GM19395 (cell line): ENCODE results near the gene ANTXR2.
"Not testable (repeated sequence)": the region's sequence is repeated elsewhere in the genome, so short reads cannot be mapped to it uniquely, and the experiment has no call there.

ENCODE experiments used
- ATAC-seq: cut with Tn5 transposase; IDR thresholded peaks from one replicate; pipeline ENCODE4 v1.9.1; 2021; ENCODE audit warnings: mild to moderate bottlenecking, moderate library complexity; ENCODE audit not compliant: unreplicated experiment

ANTXR2 gene

DNA sequence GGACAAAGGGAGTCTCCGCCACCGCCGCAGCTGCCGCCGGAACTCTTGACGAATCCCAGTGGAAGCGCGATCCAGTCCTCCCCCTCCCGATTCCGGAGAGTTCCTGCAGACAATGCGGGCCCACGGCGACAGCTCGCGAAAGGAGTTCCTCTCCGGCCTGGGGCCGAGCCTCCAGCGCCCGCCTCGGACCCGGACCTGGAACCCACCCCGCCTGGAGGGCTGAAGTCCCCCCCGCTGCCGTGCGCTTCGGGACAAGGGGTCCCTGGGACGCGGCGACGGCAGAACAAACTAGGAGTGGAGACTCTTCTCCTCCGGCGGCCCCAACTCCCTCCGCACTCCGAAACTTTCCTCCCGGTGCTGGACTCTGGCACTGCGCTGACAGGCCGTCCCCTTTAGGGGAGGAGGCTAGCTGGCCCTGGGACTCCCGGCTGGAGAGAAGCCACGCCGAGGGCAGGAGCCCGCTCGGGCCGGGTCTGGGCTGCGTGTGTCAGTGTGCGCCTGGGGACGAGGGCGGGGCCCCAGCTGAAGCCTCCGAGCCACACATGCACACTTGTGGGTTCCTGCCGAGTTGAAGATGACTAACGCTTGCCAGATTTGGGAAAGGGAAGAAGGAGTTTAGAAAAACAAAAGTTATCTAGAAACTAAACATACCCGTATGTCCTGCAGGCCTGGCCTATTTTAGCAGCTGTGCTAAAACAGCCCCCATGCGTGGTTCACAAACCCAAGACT is at the start of gene ANTXR2:
Gene ANTXR2 (minus strand): TSS at position 486 of the 729 bp plus-strand sequence. CDS start 669 bp downstream, outside the sequence.
- peak; percentile 66 for ATAC-seq

- ATAC-seq = not testable (repeated sequence)
Observed at GRCh38 chr4:80121815-80122214, 48.8 kb upstream of the ANTXR2 start.

DNA sequence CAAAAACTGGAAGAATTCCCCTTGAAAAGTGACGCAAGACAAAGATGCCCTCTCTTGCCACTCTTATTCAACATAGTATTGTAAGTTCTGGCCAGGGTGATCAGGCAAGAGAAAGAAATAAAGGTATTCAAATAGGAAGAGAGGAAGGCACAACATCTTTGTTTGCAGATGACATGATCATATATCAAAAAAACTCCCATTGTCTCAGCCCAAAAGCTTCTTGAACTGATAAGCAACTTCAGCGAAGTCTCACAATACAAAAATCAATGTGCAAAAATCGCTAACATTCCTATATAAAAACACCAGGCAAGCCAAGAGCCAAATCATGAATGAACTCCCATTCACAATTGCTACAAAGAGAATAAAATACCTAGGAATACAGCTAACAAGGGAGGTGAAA is 46.6 kb upstream of the ANTXR2 start:
- ATAC-seq = not testable (repeated sequence)

- ATAC-seq = no peak
Observed at GRCh38 chr4:80116516-80116915, 43.5 kb upstream of the ANTXR2 start.

DNA sequence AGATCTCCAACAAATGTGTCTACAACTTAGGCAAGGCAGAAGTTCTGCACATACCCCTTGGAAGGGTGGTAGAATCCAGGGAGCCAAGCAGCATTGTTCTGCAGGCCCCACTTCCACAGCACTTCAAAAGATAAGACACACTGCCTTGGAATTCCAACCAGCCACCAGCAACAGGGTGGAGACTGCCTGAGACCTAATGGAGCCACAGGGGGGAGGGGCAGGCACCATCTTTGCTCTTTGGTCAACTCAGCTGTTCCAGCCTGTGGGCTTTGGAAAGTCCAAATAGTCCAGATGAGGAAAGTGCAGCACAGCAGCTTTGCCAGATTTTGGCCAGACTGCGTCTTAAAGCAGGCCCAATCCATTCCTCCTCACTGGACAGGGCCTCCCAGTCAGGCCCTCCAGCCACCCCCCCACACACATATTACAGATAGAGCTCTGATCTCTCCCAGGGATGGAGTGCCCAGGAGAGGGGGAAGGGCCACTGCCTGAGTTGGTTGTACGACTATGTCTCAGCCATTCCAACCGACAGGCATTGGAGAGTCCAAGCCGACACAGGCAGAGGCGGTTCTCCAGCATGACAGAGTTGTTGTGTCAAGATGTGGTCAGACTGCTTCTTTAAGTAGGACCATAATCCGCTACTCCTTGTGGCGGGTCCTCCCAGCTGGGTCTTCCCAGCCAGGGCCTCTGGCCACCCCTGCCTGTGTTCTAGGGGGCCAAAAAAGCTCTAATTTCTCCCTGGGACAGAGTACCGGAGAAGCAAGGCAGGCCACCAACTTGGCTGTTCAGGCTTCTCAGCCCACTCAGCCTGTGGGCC is 42.5 kb upstream of the ANTXR2 start:
- no peak for ATAC-seq

- ATAC-seq = no peak
Observed at GRCh38 chr4:80114732-80115265, 41.8 kb upstream of the ANTXR2 start.

DNA sequence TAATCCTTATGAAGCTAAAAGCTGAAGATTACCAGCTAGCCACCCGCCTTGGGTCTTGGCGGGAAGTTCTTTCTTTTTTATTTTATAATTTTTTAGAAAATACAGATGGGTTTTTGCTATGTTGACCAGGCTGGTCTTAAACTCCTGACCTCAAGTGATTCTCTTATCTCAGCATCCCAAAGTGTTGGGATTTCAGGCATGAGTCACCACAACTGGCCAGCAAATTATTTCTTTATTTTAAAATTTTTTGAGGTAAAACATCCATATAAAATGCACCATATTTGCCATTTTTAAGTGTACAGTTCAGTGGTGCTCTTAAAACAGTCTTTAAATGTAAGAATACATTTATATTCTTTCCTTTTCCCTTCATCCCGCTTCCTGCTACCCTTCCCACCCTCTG is 40.6 kb upstream of the ANTXR2 start:
- ATAC-seq = no peak

DNA sequence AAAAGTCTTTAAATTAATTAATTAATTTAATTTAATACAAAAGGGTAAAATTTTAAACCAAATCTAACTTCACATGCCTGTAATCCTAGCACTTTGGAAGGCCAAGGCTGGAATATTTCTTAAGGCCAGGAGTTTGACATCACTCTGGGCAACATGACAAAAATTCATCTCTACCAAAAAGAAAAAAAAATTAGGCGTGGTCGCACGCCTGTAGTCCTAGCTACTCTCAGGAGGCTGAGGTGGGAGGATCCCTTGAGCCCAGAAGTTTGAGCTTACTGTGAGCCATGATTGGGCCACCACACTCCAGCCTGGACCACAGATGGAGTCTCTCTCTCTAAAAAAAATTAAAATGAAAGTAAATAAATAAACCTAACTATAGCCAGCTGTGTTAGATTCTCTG is 39.2 kb upstream of the ANTXR2 start:
- no peak for ATAC-seq

- no peak for ATAC-seq
Observed at GRCh38 chr4:80111276-80111675, 38.2 kb upstream of the ANTXR2 start.

DNA sequence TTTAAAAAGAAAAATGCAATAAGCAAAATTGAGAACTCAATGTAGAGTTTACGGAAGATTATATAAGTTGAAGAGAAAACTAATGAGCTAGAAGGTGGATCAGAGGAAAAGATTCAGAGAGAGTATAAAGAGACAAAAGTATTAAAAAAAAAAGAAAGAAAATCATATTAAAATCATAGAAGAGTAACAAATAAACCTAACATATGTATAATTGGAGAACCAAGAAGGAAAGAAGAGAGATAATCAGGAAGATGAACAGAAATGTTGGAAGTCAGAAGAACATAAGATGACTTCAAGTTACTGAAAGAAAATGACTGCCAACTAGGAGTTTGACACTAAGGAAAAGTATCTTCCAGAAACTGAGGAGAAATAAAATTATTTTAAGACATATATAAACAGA is 34.3 kb upstream of the ANTXR2 start:
- ATAC-seq = no peak

- ATAC-seq = no peak
Observed at GRCh38 chr4:80104927-80105326, 31.9 kb upstream of the ANTXR2 start.

- no peak for ATAC-seq
Observed at GRCh38 chr4:80103629-80104028, 30.6 kb upstream of the ANTXR2 start.

DNA sequence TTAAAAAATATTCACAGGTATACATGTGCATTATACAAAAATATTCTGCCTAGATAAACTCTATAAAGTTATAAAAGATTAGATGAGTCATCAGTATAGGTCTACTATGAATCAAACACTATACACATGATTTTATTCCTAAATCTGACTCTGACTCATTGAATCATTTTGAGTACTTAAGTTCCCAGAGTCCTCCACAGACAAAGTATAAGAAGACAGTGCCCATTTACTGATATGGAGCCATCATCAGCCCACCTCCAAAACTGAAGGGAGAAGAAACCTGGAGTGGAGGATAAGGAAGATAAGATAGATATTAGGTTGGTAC is 28.7 kb upstream of the ANTXR2 start:
- no peak for ATAC-seq

GRCh38 chr4:80101071-80101791 is 28.2 kb upstream of the ANTXR2 start:
- no peak for ATAC-seq

DNA sequence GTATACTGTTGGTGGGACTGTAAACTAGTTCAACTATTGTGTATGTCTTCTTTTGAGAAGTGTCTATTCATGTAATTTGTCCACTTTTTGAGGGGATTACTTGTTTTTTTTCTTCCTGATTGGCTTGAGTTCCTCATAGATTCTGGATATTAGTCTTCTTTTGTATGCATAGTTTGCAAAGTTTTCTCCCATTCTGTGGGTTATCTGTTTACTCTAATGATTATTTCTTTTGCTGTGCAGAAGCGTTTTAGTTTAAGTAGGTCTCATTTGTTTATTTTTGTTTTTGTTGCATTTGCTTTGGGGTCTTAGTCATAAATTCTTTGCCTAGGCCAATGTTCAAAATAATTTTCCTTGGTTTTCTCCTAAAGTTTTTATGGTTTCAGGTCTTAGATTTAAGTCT is 26.6 kb upstream of the ANTXR2 start:
- ATAC-seq = no peak

- no peak for ATAC-seq
Observed at GRCh38 chr4:80098635-80099034, 25.6 kb upstream of the ANTXR2 start.

DNA sequence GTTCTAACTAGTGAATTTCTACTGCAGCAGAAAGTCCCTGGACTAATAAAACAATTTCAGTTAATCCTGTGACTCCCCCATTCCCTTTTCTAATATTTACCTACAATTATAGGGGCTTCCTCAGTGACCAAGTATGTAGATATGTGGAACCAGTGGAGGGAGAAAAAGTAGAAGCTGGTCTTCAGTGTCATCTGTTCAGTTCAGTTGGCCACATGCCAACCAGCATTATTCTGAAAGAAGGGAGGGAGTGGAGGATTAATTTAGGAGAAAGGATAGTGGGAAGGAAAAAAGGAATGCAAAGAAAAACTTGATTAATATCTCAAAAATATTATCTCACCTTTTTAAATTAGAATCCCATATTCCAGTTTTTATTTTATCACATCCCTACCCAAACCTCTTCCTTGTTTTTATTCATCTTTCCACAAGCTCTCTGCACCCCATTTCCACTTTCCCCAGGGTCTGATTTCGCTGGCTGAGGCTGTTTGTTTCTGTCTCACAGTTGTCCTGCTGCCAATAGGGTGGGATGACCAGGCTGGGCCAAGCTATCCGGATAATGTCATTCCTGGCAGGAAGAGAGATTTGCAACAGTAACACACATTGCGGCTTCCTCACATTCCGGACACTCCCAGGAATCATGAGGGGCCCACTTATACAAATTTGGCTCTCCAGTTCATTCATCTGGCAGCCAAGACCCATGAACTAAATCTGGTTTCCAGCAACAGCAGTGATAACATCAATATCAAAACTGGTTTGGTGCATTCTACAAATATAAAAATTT is 24.6 kb upstream of the ANTXR2 start:
- no peak for ATAC-seq

DNA sequence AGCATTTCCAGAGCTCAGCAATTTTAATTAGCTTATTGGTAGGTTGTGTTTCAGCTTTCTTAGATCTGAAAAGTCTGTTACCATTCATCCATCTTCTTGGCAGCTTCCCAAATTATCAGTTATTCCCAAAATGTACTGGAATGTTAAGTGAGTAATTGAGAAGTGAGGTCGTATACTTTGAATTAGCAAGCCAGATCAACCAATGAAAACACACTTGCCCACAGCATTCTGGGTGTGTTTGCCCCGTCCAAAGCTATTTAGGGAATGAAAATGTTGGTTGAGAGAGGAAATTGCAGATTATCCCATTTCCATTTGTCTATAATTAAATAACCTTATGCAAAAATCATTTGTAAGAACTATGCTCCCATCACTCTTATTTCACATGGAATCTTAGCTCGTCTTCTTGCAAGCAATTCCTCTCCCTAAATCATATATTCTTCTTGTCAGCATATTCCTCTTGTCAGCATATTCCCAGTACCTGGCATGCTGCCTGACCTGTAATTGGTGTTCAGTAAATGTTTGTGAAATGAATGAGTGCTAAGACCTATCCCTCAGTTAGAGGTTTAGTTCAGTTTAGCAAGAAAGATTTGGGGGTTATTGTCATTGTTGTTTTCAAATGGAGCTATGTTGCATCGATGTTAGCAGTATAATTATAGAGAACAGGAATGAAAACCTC is 23.3 kb upstream of the ANTXR2 start:
- no peak for ATAC-seq

DNA sequence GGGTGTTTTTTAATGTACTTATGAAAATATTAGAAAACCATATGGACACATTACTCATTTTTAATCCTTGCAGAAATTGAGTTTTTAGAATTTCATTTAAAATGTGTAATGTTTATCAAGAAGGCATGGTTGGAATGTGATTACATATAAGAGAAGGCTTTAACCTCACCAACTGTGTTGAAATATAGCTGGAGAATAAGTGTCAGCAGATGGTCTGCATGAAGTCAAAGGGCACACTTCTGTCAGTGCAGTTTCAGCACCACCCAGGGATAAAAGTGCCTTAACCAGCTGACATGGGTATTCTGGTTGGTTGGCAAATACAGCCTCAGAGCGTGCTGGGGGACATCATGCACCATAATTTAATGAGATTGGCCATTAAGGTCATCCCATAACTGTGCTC is 21.2 kb upstream of the ANTXR2 start:
- ATAC-seq = no peak

- no peak for ATAC-seq
Observed at GRCh38 chr4:80093563-80093962, 20.5 kb upstream of the ANTXR2 start.
